Neural cell (in vitro differentiated cells): ENCODE results near the gene IGSF3.

Experiments
- POLR2AphosphoS5 ChIP-seq: IDR thresholded peaks from 2 replicates; pipeline ENCODE4 v1.6.1; 2012
- RAD21 ChIP-seq: fragments of 450-650 bp; conservative IDR thresholded peaks from 2 replicates; pipeline ENCODE4 v1.6.1; 2014; ENCODE audit warnings: antibody characterized with exemption, mild to moderate bottlenecking, moderate library complexity
- TF ChIP-seq, protein P1 (sequence below): IDR thresholded peaks from 2 replicates; pipeline ENCODE4 v1.6.1; 2012; ENCODE audit warnings: borderline replicate concordance

- TF ChIP-seq POLR2AphosphoS5 (no peak), RAD21 (no peak)
- TF ChIP-seq, protein P1, sequence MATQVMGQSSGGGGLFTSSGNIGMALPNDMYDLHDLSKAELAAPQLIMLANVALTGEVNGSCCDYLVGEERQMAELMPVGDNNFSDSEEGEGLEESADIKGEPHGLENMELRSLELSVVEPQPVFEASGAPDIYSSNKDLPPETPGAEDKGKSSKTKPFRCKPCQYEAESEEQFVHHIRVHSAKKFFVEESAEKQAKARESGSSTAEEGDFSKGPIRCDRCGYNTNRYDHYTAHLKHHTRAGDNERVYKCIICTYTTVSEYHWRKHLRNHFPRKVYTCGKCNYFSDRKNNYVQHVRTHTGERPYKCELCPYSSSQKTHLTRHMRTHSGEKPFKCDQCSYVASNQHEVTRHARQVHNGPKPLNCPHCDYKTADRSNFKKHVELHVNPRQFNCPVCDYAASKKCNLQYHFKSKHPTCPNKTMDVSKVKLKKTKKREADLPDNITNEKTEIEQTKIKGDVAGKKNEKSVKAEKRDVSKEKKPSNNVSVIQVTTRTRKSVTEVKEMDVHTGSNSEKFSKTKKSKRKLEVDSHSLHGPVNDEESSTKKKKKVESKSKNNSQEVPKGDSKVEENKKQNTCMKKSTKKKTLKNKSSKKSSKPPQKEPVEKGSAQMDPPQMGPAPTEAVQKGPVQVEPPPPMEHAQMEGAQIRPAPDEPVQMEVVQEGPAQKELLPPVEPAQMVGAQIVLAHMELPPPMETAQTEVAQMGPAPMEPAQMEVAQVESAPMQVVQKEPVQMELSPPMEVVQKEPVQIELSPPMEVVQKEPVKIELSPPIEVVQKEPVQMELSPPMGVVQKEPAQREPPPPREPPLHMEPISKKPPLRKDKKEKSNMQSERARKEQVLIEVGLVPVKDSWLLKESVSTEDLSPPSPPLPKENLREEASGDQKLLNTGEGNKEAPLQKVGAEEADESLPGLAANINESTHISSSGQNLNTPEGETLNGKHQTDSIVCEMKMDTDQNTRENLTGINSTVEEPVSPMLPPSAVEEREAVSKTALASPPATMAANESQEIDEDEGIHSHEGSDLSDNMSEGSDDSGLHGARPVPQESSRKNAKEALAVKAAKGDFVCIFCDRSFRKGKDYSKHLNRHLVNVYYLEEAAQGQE, result no peak
These were observed 142.1 kb downstream of the IGSF3 start for GRCh38 chr1:116525440-116525839.
